Gastroesophageal sphincter (tissue), 4 donors: Measurements from ENCODE around the gene PDZD8. TPM values are rescaled to one million over a fixed set of nuclear protein-coding genes. Genes with fewer than 3 reads are reported as not detected.

Source experiments
- ATAC-seq: fragments of 150-250 bp; one replicate; pipeline ENCODE4 v1.9.1; 2016; ENCODE audit warnings: mild to moderate bottlenecking, moderate library complexity
- H3K27ac ChIP-seq, 4 donors: fragments of 200-600 bp; sonication (generic) in 3 of 4; 1 replicate in 3 of 4; 2 replicates in 1 of 4; pipeline ENCODE4 v1.5.1; 2016 to 2019
- H3K27me3 ChIP-seq: fragments of 200-600 bp; sonication (generic); one replicate; pipeline ENCODE4 v1.5.1; 2019
- H3K36me3 ChIP-seq, 2 donors: fragments of 200-600 bp; sonication (generic); one replicate each; pipeline ENCODE4 v1.5.1; 2019; ENCODE audit warnings: control low read depth in 1 of 2
- H3K4me1 ChIP-seq, 3 donors: fragments of 200-600 bp; sonication (generic); 1 replicate in 2 of 3; 2 replicates in 1 of 3; pipeline ENCODE4 v1.5.1; 2016 to 2019; ENCODE audit warnings: control low read depth in 2 of 3
- H3K4me3 ChIP-seq, 2 donors: fragments of 200-600 bp; sonication (generic); one replicate each; pipeline ENCODE4 v1.5.1; 2019; ENCODE audit warnings: mild to moderate bottlenecking in 1 of 2, moderate library complexity in 1 of 2
- H3K9me3 ChIP-seq, 3 donors: fragments of 200-600 bp; sonication (generic); one replicate each; pipeline ENCODE4 v1.5.1; 2017 to 2019; ENCODE audit warnings: control low read depth in 2 of 3
- EP300 ChIP-seq: sonication (generic); formaldehyde crosslinking; IDR thresholded peaks from one replicate; pipeline ENCODE4 v1.6.1; 2017; ENCODE audit warnings: antibody characterized with exemption, mild to moderate bottlenecking
- POLR2A ChIP-seq, 2 donors: fragments of 450-650 bp; IDR thresholded peaks; one replicate each; pipeline ENCODE4 v1.6.1; 2017; ENCODE audit warnings: antibody characterized with exemption in 2 of 2, mild to moderate bottlenecking in 2 of 2, moderate library complexity in 1 of 2
- POLR2AphosphoS5 ChIP-seq: sonication (generic); formaldehyde crosslinking; IDR thresholded peaks from one replicate; pipeline ENCODE4 v1.6.1; 2017; ENCODE audit warnings: antibody characterized with exemption
- WGBS, 2 donors: methylation state at CpG; one replicate each; pipeline ENCODE4 v1.1.5; 2018; ENCODE audit warnings: low coverage in 1 of 2; 5-methylcytosine and 5-hydroxymethylcytosine counted together
- total RNA-seq, 4 donors: library from RNA; depleted of rRNA; stranded (reverse); fragments of >200 nt; gene quantifications; one replicate each; pipeline ENCODE4 v1.1.0, GENCODE V29; 2016
- TF ChIP-seq, protein P1 (sequence below), 4 experiments: fragments of 200-600 bp in 2 of 4; fragments of 450-650 bp in 2 of 4; sonication (generic) in 1 of 4; IDR thresholded peaks; one replicate each; pipeline ENCODE4 v1.5.1; 2017 to 2019; ENCODE audit warnings: antibody characterized with exemption in 4 of 4, mild to moderate bottlenecking in 2 of 4, moderate library complexity in 2 of 4

The PDZD8 gene
- total RNA-seq, 4 donors from 2014 or later, result 32.8 to 49.2 (median 37.3) TPM

- ATAC-seq, result no peak
- WGBS, 2 donors, result 54 to 57% methylated on average over 5 to 7 of the region's 7 CpGs
- no peaks in the 10 kb centered on the region for H3K4me1 ChIP-seq
- H3K36me3 ChIP-seq, result no peaks in the 10 kb centered on the region
- no peaks in the 10 kb centered on the region for H3K9me3 ChIP-seq
- TF ChIP-seq, protein P1, sequence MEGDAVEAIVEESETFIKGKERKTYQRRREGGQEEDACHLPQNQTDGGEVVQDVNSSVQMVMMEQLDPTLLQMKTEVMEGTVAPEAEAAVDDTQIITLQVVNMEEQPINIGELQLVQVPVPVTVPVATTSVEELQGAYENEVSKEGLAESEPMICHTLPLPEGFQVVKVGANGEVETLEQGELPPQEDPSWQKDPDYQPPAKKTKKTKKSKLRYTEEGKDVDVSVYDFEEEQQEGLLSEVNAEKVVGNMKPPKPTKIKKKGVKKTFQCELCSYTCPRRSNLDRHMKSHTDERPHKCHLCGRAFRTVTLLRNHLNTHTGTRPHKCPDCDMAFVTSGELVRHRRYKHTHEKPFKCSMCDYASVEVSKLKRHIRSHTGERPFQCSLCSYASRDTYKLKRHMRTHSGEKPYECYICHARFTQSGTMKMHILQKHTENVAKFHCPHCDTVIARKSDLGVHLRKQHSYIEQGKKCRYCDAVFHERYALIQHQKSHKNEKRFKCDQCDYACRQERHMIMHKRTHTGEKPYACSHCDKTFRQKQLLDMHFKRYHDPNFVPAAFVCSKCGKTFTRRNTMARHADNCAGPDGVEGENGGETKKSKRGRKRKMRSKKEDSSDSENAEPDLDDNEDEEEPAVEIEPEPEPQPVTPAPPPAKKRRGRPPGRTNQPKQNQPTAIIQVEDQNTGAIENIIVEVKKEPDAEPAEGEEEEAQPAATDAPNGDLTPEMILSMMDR (IDR thresholded peaks at IDR 0.05), result no peak
- TF ChIP-seq POLR2A (IDR thresholded peaks at IDR 0.05) (no peak), POLR2AphosphoS5 (no peak), EP300 (no peak)
- no peak overlapping the region for H3K4me3 ChIP-seq
- H3K27ac ChIP-seq, result no peak overlapping the region
- H3K27me3 ChIP-seq, result peaks cover 44% of the 10 kb centered on the region
Measured at GRCh38 chr10:117264782-117265181, 110.5 kb downstream of the PDZD8 start.

- no peaks in the 10 kb centered on the region for H3K36me3 ChIP-seq
- no peak for ATAC-seq
- no peaks in the 10 kb centered on the region for H3K4me1 ChIP-seq
- no peak overlapping the region for H3K27ac ChIP-seq
- peaks cover 51% of the 10 kb centered on the region for H3K27me3 ChIP-seq
- 42 to 57% methylated on average over 2 to 4 of the region's 7 CpGs for WGBS, 2 donors
- no peak overlapping the region for H3K4me3 ChIP-seq
- H3K9me3 ChIP-seq, result no peaks in the 10 kb centered on the region
- TF ChIP-seq POLR2AphosphoS5 (no peak), EP300 (no peak), POLR2A (IDR thresholded peaks at IDR 0.05) (no peak)
- TF ChIP-seq, protein P1 (IDR thresholded peaks at IDR 0.05), result no peak
Measured at GRCh38 chr10:117262903-117263293, 112.3 kb downstream of the PDZD8 start.

DNA sequence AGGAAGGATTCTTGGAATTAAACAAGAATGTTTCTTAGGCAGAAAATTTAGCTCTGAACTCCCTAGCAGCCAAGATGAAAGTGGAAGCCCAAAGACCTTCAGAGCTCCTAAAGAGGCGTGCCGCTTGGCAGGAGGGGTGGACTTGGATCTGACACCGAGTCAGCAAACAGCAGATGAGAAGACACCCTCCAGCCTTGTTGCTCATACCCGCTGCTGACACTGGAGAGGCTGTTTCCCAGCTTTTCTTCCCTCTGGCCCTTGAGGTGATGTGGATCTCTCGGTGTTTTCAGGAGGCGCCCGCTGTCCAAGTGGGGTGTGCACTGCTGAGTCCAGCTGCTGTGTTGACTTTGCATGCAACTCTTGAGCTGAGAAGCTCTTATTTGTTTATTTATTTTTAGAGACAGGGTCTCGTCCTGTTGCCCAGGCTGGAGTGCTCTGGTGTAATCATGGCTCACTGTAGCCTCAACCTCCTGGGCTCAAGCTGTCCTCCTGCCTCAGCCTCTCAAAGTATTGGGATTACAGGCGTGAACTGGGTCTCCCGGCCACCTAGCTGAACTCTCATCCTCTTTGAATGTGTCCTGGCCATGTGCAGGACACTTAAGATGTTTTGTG lies 112.8 kb downstream of the PDZD8 start:
- no peaks in the 10 kb centered on the region for H3K4me1 ChIP-seq
- TF ChIP-seq, protein P1 (IDR thresholded peaks at IDR 0.05), result no peak
- TF ChIP-seq POLR2AphosphoS5 (no peak), EP300 (no peak), POLR2A (IDR thresholded peaks at IDR 0.05) (no peak)
- no peak for ATAC-seq
- no peaks in the 10 kb centered on the region for H3K9me3 ChIP-seq
- H3K27ac ChIP-seq, result no peak overlapping the region
- H3K36me3 ChIP-seq, result no peaks in the 10 kb centered on the region
- H3K27me3 ChIP-seq, result peaks cover 56% of the 10 kb centered on the region
- H3K4me3 ChIP-seq, result no peak overlapping the region
- 85% methylated on average over 9 of the region's 10 CpGs; no CpG with 5 or more reads in 1 of the 2 donors for WGBS, 2 donors

DNA sequence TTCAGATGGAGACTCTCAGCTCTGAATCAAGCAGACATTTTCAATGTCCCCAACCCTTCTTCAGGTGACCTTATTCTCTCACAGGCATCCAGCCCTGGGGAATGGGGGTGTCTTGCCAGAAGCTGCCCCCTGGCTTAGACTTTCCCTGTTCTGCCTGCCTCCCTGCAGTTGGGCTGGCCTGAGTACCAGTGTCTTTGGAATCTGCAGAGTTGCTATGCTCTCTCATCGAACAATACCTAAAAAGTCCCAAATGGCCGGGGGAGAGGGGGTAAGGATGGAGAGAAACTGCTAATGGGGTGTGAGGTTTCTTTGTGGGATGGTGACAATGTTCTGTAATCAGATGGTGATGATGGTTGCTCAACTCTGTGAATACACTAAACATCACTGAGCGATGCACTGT lies 113.7 kb downstream of the PDZD8 start:
- TF ChIP-seq, protein P1 (IDR thresholded peaks at IDR 0.05), result no peak
- TF ChIP-seq POLR2AphosphoS5, result no peak
- TF ChIP-seq EP300, result no peak
- no peak for TF ChIP-seq POLR2A (IDR thresholded peaks at IDR 0.05)
- no peak overlapping the region for H3K4me3 ChIP-seq
- H3K9me3 ChIP-seq, result no peaks in the 10 kb centered on the region
- peaks cover 65% of the 10 kb centered on the region for H3K27me3 ChIP-seq
- H3K4me1 ChIP-seq, result no peaks in the 10 kb centered on the region
- WGBS, 2 donors, result 82% methylated on average over 2 of the region's 3 CpGs; no CpG with 5 or more reads in 1 of the 2 donors
- no peaks in the 10 kb centered on the region for H3K36me3 ChIP-seq
- no peak for ATAC-seq
- H3K27ac ChIP-seq, result no peak overlapping the region

- TF ChIP-seq POLR2A (IDR thresholded peaks at IDR 0.05), result no peak
- TF ChIP-seq EP300, result no peak
- TF ChIP-seq, protein P1 (IDR thresholded peaks at IDR 0.05), result no peak
- TF ChIP-seq POLR2AphosphoS5, result no peak
- H3K9me3 ChIP-seq, result no peaks in the 10 kb centered on the region
- H3K27ac ChIP-seq, result no peak overlapping the region
- ATAC-seq, result no peak
- WGBS, 2 donors, result 37 to 58% methylated on average over 3 to 4 of the region's 4 CpGs
- no peaks in the 10 kb centered on the region for H3K36me3 ChIP-seq
- H3K4me1 ChIP-seq, result no peaks in the 10 kb centered on the region
- H3K27me3 ChIP-seq, result peaks cover 74% of the 10 kb centered on the region
- H3K4me3 ChIP-seq, result no peak overlapping the region
Measured at GRCh38 chr10:117260084-117260483, 115.2 kb downstream of the PDZD8 start.
